Loucy (cell line): ENCODE results near the gene AJAP1.

Experiments used
- H2AFZ ChIP-seq: fragments of 200-600 bp; sonication (generic); 2 replicates; pipeline ENCODE4 v1.6.0; 2016; ENCODE audit warnings: antibody characterized with exemption, mild to moderate bottlenecking, low read length, moderate library complexity
- H3F3A ChIP-seq: fragments of 200-600 bp; 2 replicates; pipeline ENCODE4 v1.6.0; 2016; ENCODE audit warnings: antibody characterized with exemption, low read depth, mild to moderate bottlenecking
- H3K27me3 ChIP-seq: fragments of 200-600 bp; sonication (generic); 2 replicates; pipeline ENCODE4 v1.6.1; 2014; ENCODE audit warnings: low read length, mild to moderate bottlenecking; ENCODE audit not compliant: insufficient read depth, poor library complexity, severe bottlenecking
- H3K36me3 ChIP-seq: fragments of 200-600 bp; sonication (generic); 2 replicates; pipeline ENCODE4 v1.6.1; 2016; ENCODE audit warnings: low read length; ENCODE audit not compliant: insufficient read depth
- H3K4me1 ChIP-seq: fragments of 200-600 bp; sonication (generic); 2 replicates; pipeline ENCODE4 v1.5.1; 2014; ENCODE audit warnings: low read length, mild to moderate bottlenecking; ENCODE audit not compliant: insufficient read depth, poor library complexity, severe bottlenecking
- H3K4me2 ChIP-seq: fragments of 200-600 bp; sonication (generic); 2 replicates; pipeline ENCODE4 v1.6.0; 2014; ENCODE audit warnings: antibody characterized with exemption, low read length, low read depth, mild to moderate bottlenecking; ENCODE audit not compliant: poor library complexity, severe bottlenecking
- H3K4me3 ChIP-seq: fragments of 200-600 bp; sonication (generic); 2 replicates; pipeline ENCODE4 v1.5.1; 2014; ENCODE audit warnings: low read length, mild to moderate bottlenecking, mixed read lengths; ENCODE audit not compliant: poor library complexity, severe bottlenecking
- H3K79me2 ChIP-seq: fragments of 200-600 bp; sonication (generic); 2 replicates; pipeline ENCODE4 v1.6.1; 2014; ENCODE audit warnings: low read length; ENCODE audit not compliant: insufficient read depth
- H3K9ac ChIP-seq: fragments of 200-600 bp; sonication (generic); 2 replicates; pipeline ENCODE4 v1.6.0; 2014; ENCODE audit warnings: mild to moderate bottlenecking, low read depth, low read length, moderate library complexity; ENCODE audit not compliant: poor library complexity, severe bottlenecking
- H3K9me2 ChIP-seq: fragments of 200-600 bp; sonication (generic); replicated peaks from 2 replicates; pipeline ENCODE4 v1.6.1; 2016; ENCODE audit warnings: low read depth, low read length, mixed read lengths
- H3K9me3 ChIP-seq: fragments of 200-600 bp; sonication (generic); 2 replicates; pipeline ENCODE4 v1.6.1; 2014; ENCODE audit warnings: mild to moderate bottlenecking, antibody characterized with exemption, low read length, low read depth; ENCODE audit not compliant: insufficient read depth
- H4K20me1 ChIP-seq: fragments of 200-600 bp; sonication (generic); 2 replicates; pipeline ENCODE4 v1.6.0; 2014; ENCODE audit warnings: antibody characterized with exemption, low read length, mild to moderate bottlenecking; ENCODE audit not compliant: insufficient read depth, poor library complexity, severe bottlenecking
- CTCF ChIP-seq: fragments of 200-600 bp; sonication (generic); conservative IDR thresholded peaks from 2 replicates; pipeline ENCODE4 v1.5.1; 2014; ENCODE audit warnings: mild to moderate bottlenecking, antibody characterized with exemption, low read length
- EZH2phosphoT487 ChIP-seq: fragments of 200-600 bp; IDR thresholded peaks from 2 replicates; pipeline ENCODE4 v1.6.1; 2018; ENCODE audit warnings: antibody characterized with exemption, mild to moderate bottlenecking, moderate library complexity, borderline replicate concordance

The AJAP1 gene

DNA sequence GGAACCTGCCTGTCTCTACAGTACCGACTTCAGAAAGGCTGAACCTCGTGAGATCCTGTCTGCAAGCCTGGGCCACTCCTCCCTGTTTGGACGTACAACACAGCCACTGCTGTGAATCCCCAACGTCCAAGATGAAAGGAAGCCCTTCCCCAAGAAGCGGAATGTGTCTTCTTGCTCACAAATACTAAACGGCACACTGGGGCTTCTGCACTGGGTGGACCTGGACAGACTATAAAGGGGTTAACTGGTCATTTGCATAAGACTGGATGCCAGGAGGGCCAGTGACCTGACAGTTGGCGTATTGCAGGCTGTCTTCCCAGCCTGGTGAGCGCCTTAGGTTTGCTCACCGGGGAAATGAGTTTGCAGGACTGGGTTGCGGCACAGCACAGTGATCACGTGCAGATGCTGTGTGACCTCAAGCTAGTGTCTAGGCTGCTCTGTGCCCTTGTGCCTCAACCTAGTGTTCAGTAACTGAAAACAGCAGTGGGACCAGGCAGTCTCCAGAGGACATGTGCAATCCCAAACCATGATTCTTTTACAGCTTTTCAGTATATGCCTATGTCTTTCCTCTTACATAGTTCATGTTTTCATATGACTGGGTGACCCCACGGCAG lies 19.5 kb upstream of the AJAP1 start:
- H2AFZ ChIP-seq, result no peak overlapping the region
- H4K20me1 ChIP-seq, result no peaks in the 10 kb centered on the region
- H3K4me1 ChIP-seq, result no peaks in the 10 kb centered on the region
- H3K9me3 ChIP-seq, result no peaks in the 10 kb centered on the region; the same call in 1 of the 2 replicates
- H3K4me2 ChIP-seq, result no peak overlapping the region
- H3K9me2 ChIP-seq, result no peaks in the 10 kb centered on the region
- no peak for TF ChIP-seq CTCF
- TF ChIP-seq EZH2phosphoT487, result no peak
- no peaks in the 10 kb centered on the region for H3K27me3 ChIP-seq
- H3K4me3 ChIP-seq, result no peak overlapping the region
- no peaks in the 10 kb centered on the region for H3K36me3 ChIP-seq
- H3K9ac ChIP-seq, result no peak overlapping the region
- no peaks in the 10 kb centered on the region for H3K79me2 ChIP-seq
- no peaks in the 10 kb centered on the region for H3F3A ChIP-seq

DNA sequence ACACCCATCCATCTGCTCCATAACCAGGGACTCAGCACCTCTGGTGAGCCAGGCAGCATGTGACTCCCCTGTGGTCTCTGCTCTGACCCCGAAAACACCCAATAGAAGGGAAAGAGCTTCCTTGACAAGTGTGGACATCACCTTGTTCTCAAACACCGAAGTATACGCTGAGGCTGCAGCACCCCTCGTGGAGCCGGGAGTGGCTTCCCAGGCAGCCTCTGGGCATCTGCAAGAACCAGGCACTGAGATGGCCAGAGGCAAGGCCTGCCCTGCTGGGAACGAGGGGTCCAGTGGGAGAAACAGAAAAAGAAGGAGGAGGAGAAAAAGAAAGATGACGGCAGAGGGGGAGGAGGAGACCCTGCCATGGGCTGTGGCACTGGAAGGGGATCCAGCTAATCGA lies 18.2 kb upstream of the AJAP1 start:
- H3K36me3 ChIP-seq, result no peaks in the 10 kb centered on the region
- no peak for TF ChIP-seq EZH2phosphoT487
- TF ChIP-seq CTCF, result no peak
- H4K20me1 ChIP-seq, result no peaks in the 10 kb centered on the region
- no peaks in the 10 kb centered on the region for H3K4me1 ChIP-seq
- H3K4me2 ChIP-seq, result no peak overlapping the region
- no peak overlapping the region for H3K4me3 ChIP-seq
- no peaks in the 10 kb centered on the region for H3F3A ChIP-seq
- H3K79me2 ChIP-seq, result no peaks in the 10 kb centered on the region
- H2AFZ ChIP-seq, result no peak overlapping the region
- H3K27me3 ChIP-seq, result no peaks in the 10 kb centered on the region
- H3K9ac ChIP-seq, result no peak overlapping the region
- H3K9me3 ChIP-seq, result peaks cover 4% of the 10 kb centered on the region; the same call in 1 of the 2 replicates
- no peaks in the 10 kb centered on the region for H3K9me2 ChIP-seq

- TF ChIP-seq EZH2phosphoT487, result no peak
- no peak for TF ChIP-seq CTCF
- no peak overlapping the region for H3K9ac ChIP-seq
- no peaks in the 10 kb centered on the region for H3K4me1 ChIP-seq
- H3K79me2 ChIP-seq, result no peaks in the 10 kb centered on the region
- H3K4me2 ChIP-seq, result no peak overlapping the region
- H2AFZ ChIP-seq, result no peak overlapping the region
- no peaks in the 10 kb centered on the region for H3K27me3 ChIP-seq
- H3K9me2 ChIP-seq, result no peaks in the 10 kb centered on the region
- H3F3A ChIP-seq, result no peaks in the 10 kb centered on the region
- H4K20me1 ChIP-seq, result no peaks in the 10 kb centered on the region
- no peak overlapping the region for H3K4me3 ChIP-seq
- no peaks in the 10 kb centered on the region for H3K36me3 ChIP-seq
- peaks cover 4% of the 10 kb centered on the region; the same call in 1 of the 2 replicates for H3K9me3 ChIP-seq
These were observed 17.6 kb upstream of the AJAP1 start for GRCh38 chr1:4636644-4637380.
